GM18867 (cell line): ENCODE data around the gene OTUB2.
"Not testable (repeated sequence)": the region's sequence is repeated elsewhere in the genome, so short reads cannot be mapped to it uniquely, and the experiment has no call there.

Source experiments
- ATAC-seq: cut with Tn5 transposase; IDR thresholded peaks from one replicate; pipeline ENCODE4 v1.9.1; 2021; ENCODE audit warnings: mild to moderate bottlenecking, moderate library complexity; ENCODE audit not compliant: unreplicated experiment

OTUB2 gene

GRCh38 chr14:94054401-94054800, 28.3 kb downstream of the OTUB2 start:
- ATAC-seq: no peak

GRCh38 chr14:94054936-94055335, 28.8 kb downstream of the OTUB2 start:
- no peak for ATAC-seq

GRCh38 chr14:94056579-94057308, 30.6 kb downstream of the OTUB2 start:
- ATAC-seq: peak; percentile 73

- no peak for ATAC-seq
These were observed 32.1 kb downstream of the OTUB2 start for GRCh38 chr14:94058128-94058673.

GRCh38 chr14:94058674-94059138, 32.6 kb downstream of the OTUB2 start:
- no peak for ATAC-seq

GRCh38 chr14:94059998-94060397, 33.9 kb downstream of the OTUB2 start:
- no peak for ATAC-seq

- no peak for ATAC-seq
These were observed 36.3 kb downstream of the OTUB2 start for GRCh38 chr14:94062344-94062940.

GRCh38 chr14:94066089-94066676, 40.0 kb downstream of the OTUB2 start:
- ATAC-seq: no peak

- ATAC-seq: not testable (repeated sequence)
These were observed 45.9 kb downstream of the OTUB2 start for GRCh38 chr14:94072076-94072475.

- no peak for ATAC-seq
These were observed 48.4 kb downstream of the OTUB2 start for GRCh38 chr14:94074534-94074933.

GRCh38 chr14:94075008-94075407, 48.9 kb downstream of the OTUB2 start:
- no peak for ATAC-seq

- no peak for ATAC-seq
These were observed 51.1 kb downstream of the OTUB2 start for GRCh38 chr14:94077111-94077821.

- ATAC-seq: no peak
These were observed 51.7 kb downstream of the OTUB2 start for GRCh38 chr14:94077823-94078222.

- no peak for ATAC-seq
These were observed 53.9 kb downstream of the OTUB2 start for GRCh38 chr14:94079891-94080620.

GRCh38 chr14:94080621-94081385, 54.7 kb downstream of the OTUB2 start, which contains the start of the genes DDX24 and IFI27L1:
Gene DDX24 (minus strand): TSS chr14:94081202. CDS start chr14:94079742, 1,460 bp downstream.
Gene IFI27L1 (plus strand): TSS chr14:94081310. CDS start chr14:94096938, 15,628 bp downstream.
- ATAC-seq: peak; percentile 98

- peak; percentile 33 for ATAC-seq
These were observed 55.3 kb downstream of the OTUB2 start for GRCh38 chr14:94081386-94081820.

GRCh38 chr14:94087891-94088290, 61.8 kb downstream of the OTUB2 start:
- ATAC-seq: no peak

GRCh38 chr14:94088516-94088915, 62.4 kb downstream of the OTUB2 start:
- no peak for ATAC-seq

GRCh38 chr14:94089479-94089878, 63.3 kb downstream of the OTUB2 start:
- no peak for ATAC-seq
